Smooth muscle cell (in vitro differentiated cells): ENCODE data around the gene MYH10. TPM values are rescaled to one million over a fixed set of nuclear protein-coding genes. Genes with fewer than 3 reads are reported as not detected.

Experiments
- DNase-seq: peaks from one replicate; lab custom pipeline; 2025; ENCODE audit not compliant: unreplicated experiment; lab: John Stamatoyannopoulos, UW
- H2AFZ ChIP-seq: fragments of 200-600 bp; sonication (generic); 2 replicates; pipeline ENCODE4 v1.6.0; 2016; ENCODE audit warnings: antibody characterized with exemption, low read depth, mild to moderate bottlenecking
- H3F3A ChIP-seq: fragments of 200-600 bp; sonication (generic); 2 replicates; pipeline ENCODE4 v1.6.0; 2017; ENCODE audit warnings: antibody characterized with exemption, low read depth
- H3K27ac ChIP-seq: fragments of 200-600 bp; sonication (generic); 2 replicates; pipeline ENCODE4 v1.5.1; 2016; ENCODE audit warnings: low read depth, mild to moderate bottlenecking
- H3K27me3 ChIP-seq: fragments of 200-600 bp; sonication (generic); 2 replicates; pipeline ENCODE4 v1.6.1; 2016; ENCODE audit warnings: low read depth, mild to moderate bottlenecking
- H3K36me3 ChIP-seq: fragments of 200-600 bp; sonication (generic); 2 replicates; pipeline ENCODE4 v1.5.1; 2016; ENCODE audit warnings: low read depth
- H3K4me1 ChIP-seq: fragments of 200-600 bp; sonication (generic); 2 replicates; pipeline ENCODE4 v1.5.1; 2016; ENCODE audit warnings: low read depth
- H3K4me2 ChIP-seq: fragments of 200-600 bp; sonication (generic); 2 replicates; pipeline ENCODE4 v1.6.0; 2016; ENCODE audit warnings: mild to moderate bottlenecking
- H3K4me3 ChIP-seq: fragments of 200-600 bp; sonication (generic); 2 replicates; pipeline ENCODE4 v1.5.1; 2016; ENCODE audit warnings: mild to moderate bottlenecking
- H3K79me2 ChIP-seq: fragments of 200-600 bp; sonication (generic); 2 replicates; pipeline ENCODE4 v1.6.0; 2016; ENCODE audit warnings: low read depth, mild to moderate bottlenecking
- H3K9ac ChIP-seq: fragments of 200-600 bp; sonication (generic); 2 replicates; pipeline ENCODE4 v1.6.0; 2016; ENCODE audit warnings: low read depth
- H3K9me3 ChIP-seq: fragments of 200-600 bp; sonication (generic); replicated peaks from 2 replicates; pipeline ENCODE4 v1.5.1; 2016; ENCODE audit warnings: low read depth
- H4K20me1 ChIP-seq: fragments of 200-600 bp; sonication (generic); 2 replicates; pipeline ENCODE4 v1.6.0; 2016; ENCODE audit warnings: low read depth
- WGBS: methylation state at CpG from one replicate; pipeline ENCODE4 v1.1.7; 2016; ENCODE audit warnings: low lambda C conversion rate; 5-methylcytosine and 5-hydroxymethylcytosine counted together
- polyA plus RNA-seq: library from polyadenylated mRNA; unstranded; fragments of >200 nt; fragmentation: Nextera tagmentation; extraction: Ambion mirVana; gene quantifications from 2 replicates; pipeline ENCODE4 v1.2.1, GENCODE V29; 2016
- total RNA-seq: library from RNA; depleted of rRNA; stranded (reverse); fragments of >200 nt; gene quantifications from 2 replicates; pipeline ENCODE4 v1.2.3, GENCODE V29; 2014
- TF ChIP-seq, protein P1 (sequence below): fragments of 200-600 bp; sonication (generic); IDR thresholded peaks from 2 replicates; pipeline ENCODE4 v1.5.1; 2017; ENCODE audit warnings: borderline replicate concordance, mild to moderate bottlenecking, antibody characterized with exemption; ENCODE audit not compliant: insufficient read depth, poor library complexity, severe bottlenecking

Gene MYH10
- total and polyA plus RNA-seq, 2 experiments from 2014 or later, result 112 to 146 TPM

GRCh38 chr17:8499614-8500013 is 130.9 kb downstream of the MYH10 start:
- Histone ChIP-seq H3K27me3 (no peaks in the 10 kb centered on the region), H3K36me3 (peaks cover 25% of the 10 kb centered on the region), H3K9ac (no peak overlapping the region), H3K27ac (no peak overlapping the region), H3F3A (no peaks in the 10 kb centered on the region), H2AFZ (no peak overlapping the region), H3K79me2 (no peaks in the 10 kb centered on the region), H3K4me1 (no peaks in the 10 kb centered on the region), H3K4me3 (no peak overlapping the region), H4K20me1 (no peaks in the 10 kb centered on the region), H3K4me2 (no peak overlapping the region), H3K9me3 (no peaks in the 10 kb centered on the region)
- TF ChIP-seq, protein P1, sequence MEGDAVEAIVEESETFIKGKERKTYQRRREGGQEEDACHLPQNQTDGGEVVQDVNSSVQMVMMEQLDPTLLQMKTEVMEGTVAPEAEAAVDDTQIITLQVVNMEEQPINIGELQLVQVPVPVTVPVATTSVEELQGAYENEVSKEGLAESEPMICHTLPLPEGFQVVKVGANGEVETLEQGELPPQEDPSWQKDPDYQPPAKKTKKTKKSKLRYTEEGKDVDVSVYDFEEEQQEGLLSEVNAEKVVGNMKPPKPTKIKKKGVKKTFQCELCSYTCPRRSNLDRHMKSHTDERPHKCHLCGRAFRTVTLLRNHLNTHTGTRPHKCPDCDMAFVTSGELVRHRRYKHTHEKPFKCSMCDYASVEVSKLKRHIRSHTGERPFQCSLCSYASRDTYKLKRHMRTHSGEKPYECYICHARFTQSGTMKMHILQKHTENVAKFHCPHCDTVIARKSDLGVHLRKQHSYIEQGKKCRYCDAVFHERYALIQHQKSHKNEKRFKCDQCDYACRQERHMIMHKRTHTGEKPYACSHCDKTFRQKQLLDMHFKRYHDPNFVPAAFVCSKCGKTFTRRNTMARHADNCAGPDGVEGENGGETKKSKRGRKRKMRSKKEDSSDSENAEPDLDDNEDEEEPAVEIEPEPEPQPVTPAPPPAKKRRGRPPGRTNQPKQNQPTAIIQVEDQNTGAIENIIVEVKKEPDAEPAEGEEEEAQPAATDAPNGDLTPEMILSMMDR, result no peak
- no peak for DNase-seq
- 98% methylated on average over 5 of the region's 5 CpGs for WGBS

DNA sequence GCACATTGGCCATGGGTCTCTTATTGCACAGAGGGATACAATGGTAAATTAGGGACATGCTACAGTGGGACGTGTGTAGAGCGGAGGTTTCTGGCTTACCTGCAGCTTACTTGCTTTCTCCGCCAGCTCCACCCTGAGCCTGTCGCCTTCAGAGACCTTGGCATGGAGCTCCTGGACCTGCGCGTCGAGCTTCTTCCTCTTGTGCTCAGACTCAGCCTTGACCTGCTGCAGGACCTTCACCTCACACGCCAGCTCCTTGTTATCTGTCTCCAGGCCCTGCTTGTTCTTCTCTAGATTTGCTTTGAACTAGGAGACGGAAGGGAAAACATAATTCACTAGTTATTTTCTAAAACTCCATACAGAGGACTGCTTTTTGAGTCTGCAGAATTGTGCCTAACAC is 131.4 kb downstream of the MYH10 start:
- Histone ChIP-seq H3F3A (no peaks in the 10 kb centered on the region), H3K27me3 (no peaks in the 10 kb centered on the region), H2AFZ (no peak overlapping the region), H3K9ac (no peak overlapping the region), H3K9me3 (no peaks in the 10 kb centered on the region), H3K4me1 (no peaks in the 10 kb centered on the region), H3K4me2 (no peak overlapping the region), H3K27ac (no peak overlapping the region), H4K20me1 (no peaks in the 10 kb centered on the region), H3K79me2 (no peaks in the 10 kb centered on the region), H3K4me3 (no peak overlapping the region), H3K36me3 (peaks cover 25% of the 10 kb centered on the region)
- WGBS, result 99% methylated on average over 9 of the region's 9 CpGs
- no peak for DNase-seq
- TF ChIP-seq, protein P1, result no peak

GRCh38 chr17:8496081-8496480 is 134.4 kb downstream of the MYH10 start:
- Histone ChIP-seq H3F3A (peaks cover 4% of the 10 kb centered on the region), H2AFZ (no peak overlapping the region), H3K4me1 (no peaks in the 10 kb centered on the region), H3K4me3 (no peak overlapping the region), H3K27me3 (no peaks in the 10 kb centered on the region), H3K27ac (no peak overlapping the region), H3K9ac (no peak overlapping the region), H3K4me2 (no peak overlapping the region), H3K9me3 (no peaks in the 10 kb centered on the region), H3K79me2 (no peaks in the 10 kb centered on the region), H4K20me1 (no peaks in the 10 kb centered on the region), H3K36me3 (peaks cover 34% of the 10 kb centered on the region)
- TF ChIP-seq, protein P1, result no peak
- DNase-seq, result no peak
- 90% methylated on average over 13 of the region's 13 CpGs for WGBS

DNA sequence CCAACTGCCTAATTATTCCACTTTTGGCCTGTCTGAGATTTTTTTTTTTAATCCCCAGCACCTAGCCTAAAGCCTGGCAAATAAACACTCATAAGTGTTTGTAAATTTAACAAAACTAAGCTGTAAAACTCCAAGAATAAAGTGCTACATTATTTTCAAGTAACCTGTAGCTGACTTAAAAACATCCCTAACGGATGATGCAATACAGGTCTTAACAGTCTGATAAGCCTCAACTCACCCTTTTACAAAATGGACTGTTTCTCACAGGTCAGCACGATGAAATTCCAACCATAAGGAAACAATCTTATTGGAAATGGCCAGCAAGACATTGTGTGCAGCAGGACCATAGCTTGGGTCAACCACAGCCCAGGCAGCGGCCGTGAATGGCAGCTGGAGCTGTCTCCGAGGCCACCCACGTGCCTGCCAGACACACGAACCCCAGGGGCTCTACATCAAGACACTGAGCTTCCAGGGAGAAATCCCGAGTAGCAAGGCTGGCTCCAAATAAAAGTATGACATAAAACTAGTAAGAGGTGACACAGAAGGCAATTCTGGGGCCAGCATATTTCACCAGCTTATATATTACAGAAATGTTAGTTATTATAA is 135.9 kb downstream of the MYH10 start:
- Histone ChIP-seq H3K79me2 (no peaks in the 10 kb centered on the region), H3F3A (peaks cover 13% of the 10 kb centered on the region), H3K36me3 (peaks cover 28% of the 10 kb centered on the region), H3K9me3 (no peaks in the 10 kb centered on the region), H2AFZ (no peak overlapping the region), H4K20me1 (no peaks in the 10 kb centered on the region), H3K4me1 (no peaks in the 10 kb centered on the region), H3K4me3 (no peak overlapping the region), H3K9ac (no peak overlapping the region), H3K27me3 (no peaks in the 10 kb centered on the region), H3K4me2 (no peak overlapping the region), H3K27ac (no peak overlapping the region)
- DNase-seq, result no peak
- WGBS, result 88% methylated on average over 8 of the region's 8 CpGs
- TF ChIP-seq, protein P1, result no peak
